Left ventricle myocardium inferior (tissue), 1 donor: ENCODE data around the gene CPNE7. TPM values are rescaled to one million over a fixed set of nuclear protein-coding genes. Genes with fewer than 3 reads are reported as not detected.

Experiments used
- DNase-seq: peaks from one replicate; pipeline ENCODE4 v3.0.0-alpha.2; 2020
- H3K27ac ChIP-seq: fragments of 200-600 bp; replicated peaks from 2 replicates; pipeline ENCODE4 v1.8.0; 2021
- H3K27me3 ChIP-seq: fragments of 200-600 bp; 2 replicates; pipeline ENCODE4 v1.8.0; 2021; ENCODE audit warnings: low read depth
- H3K36me3 ChIP-seq: fragments of 200-600 bp; 2 replicates; pipeline ENCODE4 v1.8.0; 2021
- H3K4me1 ChIP-seq: fragments of 200-600 bp; 2 replicates; pipeline ENCODE4 v1.8.0; 2021
- H3K4me3 ChIP-seq: fragments of 200-600 bp; 2 replicates; pipeline ENCODE4 v1.8.0; 2021; ENCODE audit warnings: mild to moderate bottlenecking, moderate library complexity
- H3K9me3 ChIP-seq: fragments of 200-600 bp; replicated peaks from 2 replicates; pipeline ENCODE4 v1.8.0; 2021
- intact Hi-C: fragments of 100-400 bp; cut with micrococcal nuclease; formaldehyde crosslinking; loops from one replicate; pipeline ENCODE4 v1.11.0; 2022
- total RNA-seq: library from RNA; stranded (reverse); fragmentation: NEBNext Ultra II Directional; extraction: Animal tissue kit (Norgen Biotek cat#: 25700); gene quantifications from one replicate; pipeline ENCODE4 v1.2.1, GENCODE V29; 2021
- TF ChIP-seq, protein P1 (sequence below): fragments of 200-600 bp; IDR thresholded peaks from 2 replicates; pipeline ENCODE4 v1.8.0; 2021; ENCODE audit warnings: antibody characterized with exemption, mild to moderate bottlenecking, borderline replicate concordance
- donor health status: DM: no; HTN: yes; CAD: no; lungs with severe emphysema.

Gene CPNE7
- total RNA-seq, 1 donor from 2014 or later, result not detected

DNA sequence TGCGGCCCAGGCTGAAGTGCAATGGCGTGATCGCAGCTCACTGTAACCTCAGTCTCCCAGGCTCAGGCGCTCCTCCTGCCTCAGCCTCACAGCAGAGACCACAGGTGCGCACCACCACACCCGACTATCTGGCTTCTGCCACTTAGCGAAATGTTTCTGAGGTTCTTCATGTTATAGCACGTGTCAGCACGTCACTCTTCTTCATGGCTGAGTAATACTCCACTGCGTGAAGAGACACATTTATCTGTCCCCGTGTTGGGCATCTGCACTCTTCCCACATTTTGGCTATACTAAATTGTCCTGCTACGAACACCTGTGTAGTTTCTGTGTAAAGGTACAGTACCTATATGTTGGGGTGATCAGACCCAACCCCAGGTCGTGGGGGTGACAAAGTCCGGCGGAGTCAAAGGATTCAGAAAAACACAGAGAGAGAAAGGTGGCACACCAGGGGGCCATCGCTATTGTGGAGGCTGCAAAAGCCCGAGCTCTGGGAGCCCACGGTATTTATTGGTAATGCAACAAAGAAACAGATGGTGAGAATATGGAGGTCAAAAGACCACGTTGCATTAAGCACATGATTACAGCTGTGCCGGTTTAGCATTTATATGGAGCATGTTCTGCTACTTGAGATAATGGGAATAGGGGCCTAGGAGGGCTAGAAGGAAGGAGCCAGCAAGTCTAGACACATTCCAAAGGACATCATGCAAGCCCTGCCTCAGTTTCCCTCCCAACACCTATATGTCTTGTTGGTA, 37.0 kb downstream of the CPNE7 start:
- no peaks in the 10 kb centered on the region for H3K36me3 ChIP-seq
- no peak overlapping the region for H3K27ac ChIP-seq
- TF ChIP-seq, protein P1, sequence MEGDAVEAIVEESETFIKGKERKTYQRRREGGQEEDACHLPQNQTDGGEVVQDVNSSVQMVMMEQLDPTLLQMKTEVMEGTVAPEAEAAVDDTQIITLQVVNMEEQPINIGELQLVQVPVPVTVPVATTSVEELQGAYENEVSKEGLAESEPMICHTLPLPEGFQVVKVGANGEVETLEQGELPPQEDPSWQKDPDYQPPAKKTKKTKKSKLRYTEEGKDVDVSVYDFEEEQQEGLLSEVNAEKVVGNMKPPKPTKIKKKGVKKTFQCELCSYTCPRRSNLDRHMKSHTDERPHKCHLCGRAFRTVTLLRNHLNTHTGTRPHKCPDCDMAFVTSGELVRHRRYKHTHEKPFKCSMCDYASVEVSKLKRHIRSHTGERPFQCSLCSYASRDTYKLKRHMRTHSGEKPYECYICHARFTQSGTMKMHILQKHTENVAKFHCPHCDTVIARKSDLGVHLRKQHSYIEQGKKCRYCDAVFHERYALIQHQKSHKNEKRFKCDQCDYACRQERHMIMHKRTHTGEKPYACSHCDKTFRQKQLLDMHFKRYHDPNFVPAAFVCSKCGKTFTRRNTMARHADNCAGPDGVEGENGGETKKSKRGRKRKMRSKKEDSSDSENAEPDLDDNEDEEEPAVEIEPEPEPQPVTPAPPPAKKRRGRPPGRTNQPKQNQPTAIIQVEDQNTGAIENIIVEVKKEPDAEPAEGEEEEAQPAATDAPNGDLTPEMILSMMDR, result no peak
- peaks cover 68% of the 10 kb centered on the region for H3K27me3 ChIP-seq
- peaks cover 10% of the 10 kb centered on the region for H3K4me1 ChIP-seq
- intact Hi-C loops, result no loop called here
- H3K4me3 ChIP-seq, result no peak overlapping the region
- H3K9me3 ChIP-seq, result no peaks in the 10 kb centered on the region
- DNase-seq, result no peak

GRCh38 chr16:89613231-89613953, 37.8 kb downstream of the CPNE7 start, which contains the start of gene DPEP1:
Gene DPEP1, plus strand, starts transcription at chr16:89613642. Its CDS starts 16,769 bp downstream, at chr16:89630411.
- Histone ChIP-seq H3K9me3 (no peaks in the 10 kb centered on the region), H3K4me1 (peaks cover 10% of the 10 kb centered on the region), H3K36me3 (no peaks in the 10 kb centered on the region), H3K4me3 (no peak within 1 kb of the TSS), H3K27ac (no peak within 1 kb of the TSS), H3K27me3 (peaks cover 69% of the 10 kb centered on the region)
- DNase-seq, result no peak
- TF ChIP-seq, protein P1, result no peak
- intact Hi-C loops, result no loop called here

GRCh38 chr16:89613954-89614459, 38.4 kb downstream of the CPNE7 start:
- peaks cover 67% of the 10 kb centered on the region for H3K27me3 ChIP-seq
- peaks cover 10% of the 10 kb centered on the region for H3K4me1 ChIP-seq
- H3K9me3 ChIP-seq, result no peaks in the 10 kb centered on the region
- TF ChIP-seq, protein P1, result no peak
- intact Hi-C loops, result no loop called here
- DNase-seq, result no peak
- no peaks in the 10 kb centered on the region for H3K36me3 ChIP-seq
- H3K27ac ChIP-seq, result no peak overlapping the region
- no peak overlapping the region for H3K4me3 ChIP-seq

DNA sequence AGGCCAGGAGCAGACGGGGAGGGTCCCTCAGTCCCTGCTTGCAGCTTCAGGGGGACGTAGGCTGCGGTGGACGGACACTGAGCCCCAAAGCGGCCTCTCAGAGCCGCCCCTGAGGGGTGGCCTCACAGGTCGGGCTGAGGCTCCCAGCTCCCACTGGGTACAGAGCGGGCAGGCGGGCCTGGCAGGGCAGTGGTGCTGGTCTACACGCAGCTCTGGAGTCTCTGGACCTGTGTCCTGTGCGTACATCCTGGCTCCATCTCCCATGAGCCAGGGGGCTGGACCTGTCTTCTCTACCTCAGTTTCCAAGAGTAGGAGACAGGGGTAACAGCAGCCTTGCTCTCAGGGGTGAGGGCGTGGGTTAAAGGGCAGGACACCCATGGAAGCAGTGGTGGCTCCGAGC, 39.6 kb downstream of the CPNE7 start:
- H3K36me3 ChIP-seq, result no peaks in the 10 kb centered on the region
- intact Hi-C loops, result no loop called here
- peaks cover 72% of the 10 kb centered on the region for H3K27me3 ChIP-seq
- TF ChIP-seq, protein P1, result no peak
- DNase-seq, result no peak
- H3K9me3 ChIP-seq, result no peaks in the 10 kb centered on the region
- no peak overlapping the region for H3K4me3 ChIP-seq
- H3K4me1 ChIP-seq, result peaks cover 10% of the 10 kb centered on the region
- no peak overlapping the region for H3K27ac ChIP-seq

- no peak overlapping the region for H3K27ac ChIP-seq
- intact Hi-C loops, result no loop called here
- no peaks in the 10 kb centered on the region for H3K36me3 ChIP-seq
- H3K4me3 ChIP-seq, result no peak overlapping the region
- H3K4me1 ChIP-seq, result peaks cover 10% of the 10 kb centered on the region
- no peak for DNase-seq
- H3K9me3 ChIP-seq, result no peaks in the 10 kb centered on the region
- TF ChIP-seq, protein P1, result peak; percentile 65
- H3K27me3 ChIP-seq, result peaks cover 77% of the 10 kb centered on the region
These were observed 40.1 kb downstream of the CPNE7 start for GRCh38 chr16:89615596-89616090.
